Activated CD4-positive, alpha-beta T cell treated with anti-CD3 and anti-CD28 coated beads, Interleukin-2, amount 50 U/mL, for 48 hours (primary cell): ENCODE data around the gene KIF6.
"Not testable (repeated sequence)": the region's sequence is repeated elsewhere in the genome, so short reads cannot be mapped to it uniquely, and the experiment has no call there.

Source experiments
- DNase-seq, 2 experiments: peaks; one replicate each; pipeline ENCODE4 v3.0.0-alpha.2; 2020

The KIF6 gene

DNA sequence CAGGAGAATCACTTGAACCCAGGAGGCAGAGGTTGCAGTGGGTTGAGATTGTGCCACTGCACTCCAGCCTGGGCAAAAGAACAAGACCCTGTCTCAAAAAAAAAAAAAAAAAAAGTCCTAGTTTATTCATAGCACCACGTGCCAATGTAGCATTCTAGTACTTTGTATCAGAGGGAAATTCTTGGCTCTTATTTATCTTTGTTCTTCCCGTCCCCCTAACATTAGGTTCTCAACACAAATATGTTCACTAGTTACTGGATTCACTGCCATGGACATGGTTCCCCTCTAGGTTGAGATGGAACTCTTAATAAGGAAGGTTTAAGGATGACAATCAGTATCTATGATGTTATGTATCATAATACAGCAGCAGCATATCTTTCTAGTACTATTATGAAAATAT is 178.5 kb downstream of the KIF6 start:
- no peak for DNase-seq

DNA sequence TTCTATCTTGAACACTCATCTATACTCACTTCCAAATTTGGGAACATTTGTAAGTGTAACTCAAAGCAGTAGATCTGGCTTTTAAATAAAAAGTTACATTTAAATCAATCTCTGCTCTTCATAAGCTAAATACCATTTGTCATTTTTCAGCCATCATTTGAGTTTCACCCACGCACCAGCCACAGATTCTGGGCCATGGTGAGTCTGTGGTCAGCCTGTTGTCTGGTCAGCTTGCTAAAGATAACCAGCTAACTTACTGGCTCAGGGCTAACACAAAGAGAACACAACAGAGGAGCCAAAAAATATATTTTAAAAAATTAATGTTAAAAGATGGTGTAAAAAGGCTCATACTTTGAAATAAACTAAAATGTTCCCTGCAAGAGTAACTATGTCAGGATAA is 181.3 kb downstream of the KIF6 start:
- DNase-seq: no peak

DNA sequence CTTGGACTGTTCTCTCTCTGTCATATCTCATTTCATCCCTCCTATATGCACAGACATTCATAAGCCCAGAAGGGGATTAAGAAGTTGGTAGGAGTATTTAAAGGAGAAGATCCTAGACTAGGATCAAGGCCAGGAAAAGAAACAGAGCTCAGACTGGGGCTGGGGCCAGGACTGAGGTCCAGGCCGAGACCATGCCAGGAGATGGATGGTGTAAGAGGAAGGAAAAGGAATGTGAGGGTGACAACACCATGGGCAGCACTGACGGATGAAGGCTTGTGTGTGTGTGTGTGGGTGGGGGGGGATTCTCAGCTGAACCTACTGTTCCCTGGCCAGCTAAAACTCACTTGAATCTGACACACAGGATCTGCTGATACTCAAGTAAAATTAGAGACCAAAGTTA is 182.1 kb downstream of the KIF6 start:
- DNase-seq: no peak

DNA sequence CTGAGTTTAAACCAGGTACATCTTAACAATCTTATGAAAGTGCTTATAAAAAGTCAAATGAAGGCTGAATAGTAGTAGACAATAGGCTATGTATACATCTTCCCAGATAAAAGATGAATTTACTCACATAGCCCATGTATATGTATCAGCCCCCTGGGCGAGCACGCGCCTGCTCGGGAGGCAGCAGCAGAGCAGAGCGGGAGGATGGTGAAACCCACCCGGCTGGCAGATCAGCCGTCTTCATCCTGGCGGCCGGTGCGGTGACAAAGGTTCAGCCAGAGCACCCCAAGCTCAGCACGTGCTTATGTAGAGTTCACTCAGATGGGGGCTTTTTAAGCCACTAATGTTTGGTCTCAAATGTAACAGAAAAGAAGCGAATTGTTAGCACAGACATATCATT is 184.8 kb downstream of the KIF6 start:
- no peak for DNase-seq

DNA sequence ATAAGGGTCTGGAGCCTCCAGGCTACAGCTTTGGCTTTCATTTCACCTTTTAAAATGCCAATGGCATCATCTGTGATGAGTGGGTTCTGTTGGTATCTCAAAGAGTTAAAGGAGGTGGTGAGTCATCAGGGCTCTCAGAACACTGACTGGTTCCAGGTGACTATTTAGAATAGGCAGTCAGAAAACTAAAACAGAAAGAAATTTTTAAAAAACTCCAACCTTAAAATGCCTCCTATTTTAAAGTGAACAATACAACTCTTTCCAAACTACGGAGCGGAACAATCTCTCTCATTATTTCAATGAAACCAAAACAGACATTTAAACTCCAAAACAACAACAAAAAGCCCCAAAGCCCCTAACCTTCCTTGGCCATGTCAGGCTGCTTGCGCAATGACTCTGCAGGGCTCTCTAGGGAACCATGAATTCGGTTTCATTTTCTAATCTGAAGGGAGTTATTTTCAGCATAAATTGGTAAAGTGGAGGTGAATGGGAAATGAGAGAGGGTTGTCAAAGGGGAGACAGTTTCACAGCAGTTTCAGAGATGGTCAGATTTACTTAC is 194.9 kb downstream of the KIF6 start:
- no peak for DNase-seq

DNA sequence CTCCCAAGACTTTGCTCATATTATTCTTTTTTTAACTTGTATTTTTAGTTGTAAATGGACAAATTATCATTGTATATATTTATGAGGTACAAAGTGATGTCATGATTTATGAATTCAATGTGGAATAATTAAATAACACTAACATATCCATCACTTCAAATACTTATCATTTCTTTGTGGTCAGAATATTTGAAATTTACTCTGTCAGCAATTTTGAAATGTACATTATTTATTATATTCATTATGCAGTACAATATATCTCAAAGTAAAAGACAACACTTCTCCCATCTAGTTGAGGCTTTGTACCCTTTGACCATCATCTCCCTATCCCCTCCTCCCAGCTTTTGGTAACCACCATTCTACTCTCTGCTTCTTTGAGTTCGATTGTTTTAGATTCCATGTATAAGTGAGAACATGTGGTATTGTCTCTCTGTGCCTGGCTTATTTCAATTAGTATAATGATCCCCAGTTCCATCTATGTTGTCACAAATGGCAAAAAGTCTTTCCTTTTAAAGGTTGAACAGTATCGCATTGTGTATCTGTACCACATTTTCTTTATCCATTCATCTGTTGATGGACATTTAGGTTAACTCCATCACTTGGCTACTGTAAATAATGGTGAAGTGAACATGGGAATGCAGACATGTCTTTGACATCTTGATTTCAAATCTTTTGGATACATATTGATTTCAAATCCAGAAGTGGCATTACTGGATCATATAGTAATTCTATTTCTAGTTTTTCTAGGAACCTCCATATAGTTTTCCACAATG is 197.2 kb downstream of the KIF6 start:
- no peak for DNase-seq

DNA sequence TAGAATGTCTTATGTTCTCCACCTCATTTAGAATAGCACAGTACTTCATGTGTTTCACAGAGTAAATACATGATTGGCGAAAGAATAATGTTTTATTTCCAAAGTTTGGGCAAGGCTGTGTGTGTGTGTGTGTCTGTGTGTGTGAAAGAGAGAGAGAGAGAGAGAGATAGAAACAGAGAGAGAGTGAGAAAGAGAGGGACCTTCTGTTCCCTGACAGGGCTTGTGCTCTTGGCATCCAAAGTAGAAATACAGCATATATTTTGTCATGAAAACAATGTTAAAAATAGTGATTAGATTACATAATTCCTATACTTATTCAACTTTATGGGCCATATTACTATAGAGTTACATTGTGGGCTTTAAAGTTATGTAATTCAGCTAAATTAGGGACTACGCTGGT is 201.2 kb downstream of the KIF6 start:
- no peak for DNase-seq

DNA sequence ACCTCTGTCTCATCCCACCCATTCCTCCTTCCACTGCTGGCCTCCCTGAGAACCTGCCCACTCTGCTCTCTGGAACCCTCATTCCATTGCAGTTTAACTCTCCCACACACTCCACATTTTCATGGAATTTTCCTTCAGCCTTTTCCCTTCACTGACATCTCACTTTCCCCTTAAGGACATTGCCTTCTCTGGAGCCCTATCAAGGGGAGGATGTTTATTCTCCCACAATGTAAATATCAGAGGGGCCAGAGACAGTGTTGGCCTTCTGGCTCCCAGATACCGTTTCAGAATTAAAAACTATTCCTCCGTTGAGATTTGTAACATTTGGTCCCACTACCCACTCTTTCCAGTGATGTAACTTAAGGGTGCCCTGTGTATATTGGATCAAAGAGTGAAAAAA is 203.2 kb downstream of the KIF6 start:
- no peak for DNase-seq

DNA sequence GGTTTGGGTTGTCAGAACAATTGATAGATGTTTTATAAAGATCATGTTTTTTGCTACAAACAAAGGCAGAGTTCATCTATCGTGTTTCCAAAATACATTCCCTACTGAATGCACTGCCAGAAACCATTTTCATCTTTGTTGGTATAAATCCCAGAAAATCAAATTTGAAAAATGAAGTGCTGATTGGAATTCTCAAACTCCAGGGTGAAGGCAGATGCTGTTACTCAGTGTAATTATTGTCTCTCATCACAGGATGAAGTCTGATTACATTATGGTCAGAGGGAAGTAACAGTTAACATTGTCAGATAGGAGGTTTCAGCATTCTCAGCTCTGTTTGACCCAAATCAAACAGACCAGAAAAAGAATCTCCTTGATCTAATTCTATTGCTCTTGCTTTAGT is 204.3 kb downstream of the KIF6 start:
- no peak for DNase-seq

DNA sequence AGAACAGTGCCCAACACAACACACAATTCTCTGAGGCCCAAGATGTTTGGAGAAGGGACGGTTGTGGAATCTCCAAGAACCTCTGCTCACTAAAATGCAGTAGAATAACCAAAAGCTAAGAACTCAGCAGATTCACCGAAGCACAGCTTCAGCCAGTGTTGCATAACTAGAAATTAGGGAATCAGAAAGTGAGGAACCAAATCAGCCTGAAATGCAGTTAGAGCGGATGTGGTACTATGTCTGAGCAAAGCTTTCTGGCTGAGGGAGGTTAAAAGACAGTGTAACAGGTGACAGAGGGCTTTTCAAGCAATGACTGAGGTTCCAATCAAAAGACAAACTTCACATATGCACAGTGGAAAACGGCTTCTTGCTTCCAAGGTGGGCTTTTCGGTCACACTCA is 204.8 kb downstream of the KIF6 start:
- DNase-seq: no peak

DNA sequence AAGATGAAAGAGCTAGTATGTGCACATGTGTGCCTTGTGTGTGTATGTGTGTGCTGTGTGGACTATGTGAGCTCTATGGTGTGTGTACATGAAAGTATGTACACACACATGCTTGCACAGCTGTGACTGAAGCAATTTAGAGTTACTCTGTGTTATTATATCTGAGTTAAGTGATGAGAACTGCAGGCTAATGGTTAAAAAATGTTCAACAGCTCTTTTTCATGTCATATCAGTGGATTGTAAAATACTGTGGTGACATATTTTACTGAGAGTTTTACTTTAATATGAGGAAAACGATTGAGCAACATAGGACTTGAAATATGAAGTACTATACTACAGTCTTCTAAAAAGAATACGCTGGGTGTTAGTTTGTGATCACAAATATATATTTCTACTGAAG is 207.0 kb downstream of the KIF6 start:
- no peak for DNase-seq

DNA sequence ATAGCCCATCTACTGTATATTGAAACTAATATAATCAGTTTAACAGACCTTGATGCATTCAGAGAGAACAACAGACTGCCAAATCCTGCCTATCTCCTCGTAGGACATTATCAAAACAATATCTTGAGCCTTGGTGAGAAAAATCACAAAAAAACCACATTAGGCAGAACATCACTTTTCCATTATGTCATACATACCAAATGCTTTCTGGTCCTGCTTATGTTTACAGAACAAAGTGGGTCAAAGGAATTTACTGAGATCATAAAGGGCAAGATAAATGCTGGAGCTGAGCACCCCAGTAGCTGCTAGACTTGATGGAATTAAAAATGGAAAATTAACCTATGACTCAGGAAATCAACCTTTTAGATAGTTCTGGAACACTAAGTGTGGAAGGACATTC is 207.5 kb downstream of the KIF6 start:
- DNase-seq: no peak

DNA sequence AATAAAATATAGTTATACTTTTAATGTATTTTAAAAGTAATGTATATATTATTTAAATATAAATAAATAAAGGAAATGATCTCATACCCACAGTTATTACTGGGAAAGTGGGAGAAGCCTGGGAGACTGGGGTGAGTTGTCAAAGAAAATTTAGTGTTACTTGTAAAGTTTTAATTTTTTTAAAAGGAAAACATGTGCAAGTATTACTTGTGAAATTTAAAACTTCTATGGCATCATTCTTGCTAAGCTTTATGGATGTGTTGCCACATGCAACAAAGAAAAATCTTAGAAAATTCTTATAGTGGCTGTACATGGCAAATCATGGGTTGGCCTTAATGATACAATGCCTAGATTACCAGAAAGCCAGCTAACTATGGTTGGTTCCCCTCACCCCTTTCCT is 208.7 kb downstream of the KIF6 start:
- no peak for DNase-seq

DNA sequence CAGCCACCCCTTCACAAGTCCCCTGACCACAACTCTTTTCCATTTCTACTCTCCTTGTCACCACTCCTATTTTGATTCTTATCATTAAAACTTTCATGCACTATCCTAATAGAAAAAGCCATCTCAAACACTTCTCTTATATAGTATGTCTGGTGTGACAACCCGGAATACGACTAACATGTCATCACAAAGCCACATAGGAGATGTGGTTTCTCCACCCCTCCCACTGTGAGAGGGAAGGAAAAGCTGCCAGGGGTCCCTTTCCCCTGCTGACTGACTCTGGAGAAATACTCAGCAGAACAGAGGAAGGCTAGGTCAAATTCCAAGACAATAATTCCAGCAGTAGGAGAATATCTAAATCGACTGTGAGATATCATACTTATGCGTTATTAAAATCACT is 209.7 kb downstream of the KIF6 start:
- no peak for DNase-seq

DNA sequence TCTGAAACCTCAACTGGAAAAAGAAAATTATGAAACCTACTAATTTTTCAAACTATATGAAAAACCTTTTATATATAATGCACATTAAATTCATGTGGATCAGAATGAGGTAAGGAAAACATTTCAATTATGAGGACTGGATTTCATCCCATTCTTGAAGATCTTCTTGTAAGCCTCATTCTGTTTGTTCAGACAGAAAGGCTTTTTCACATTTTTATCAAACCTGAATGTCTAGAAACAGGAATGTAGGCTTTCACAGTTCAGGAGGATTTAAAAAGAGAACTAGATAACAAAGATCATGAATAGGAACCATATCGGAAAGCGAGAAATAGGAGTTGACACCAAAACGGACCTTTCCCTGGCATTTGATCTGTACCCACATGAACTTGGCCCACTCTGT is 210.2 kb downstream of the KIF6 start:
- DNase-seq: no peak

DNA sequence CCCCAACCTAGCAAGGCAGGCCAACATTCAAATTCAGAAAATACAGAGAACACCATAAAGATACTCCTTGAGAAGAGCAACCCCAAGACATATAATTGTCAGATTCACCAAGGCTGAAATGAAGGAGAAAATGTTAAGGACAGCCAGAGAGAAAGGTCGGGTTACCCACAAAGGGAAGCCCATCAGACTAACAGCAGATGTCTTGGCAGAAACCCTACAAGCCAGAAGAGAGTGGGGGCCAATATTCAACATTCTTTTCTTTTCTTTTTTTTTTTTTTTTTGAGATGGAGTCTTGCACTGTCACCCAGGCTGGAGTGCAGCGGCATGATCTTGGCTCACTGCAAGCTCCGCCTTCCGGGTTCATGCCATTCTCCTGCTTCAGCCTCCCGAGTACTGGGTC is 215.4 kb downstream of the KIF6 start:
- not testable (repeated sequence) for DNase-seq

DNA sequence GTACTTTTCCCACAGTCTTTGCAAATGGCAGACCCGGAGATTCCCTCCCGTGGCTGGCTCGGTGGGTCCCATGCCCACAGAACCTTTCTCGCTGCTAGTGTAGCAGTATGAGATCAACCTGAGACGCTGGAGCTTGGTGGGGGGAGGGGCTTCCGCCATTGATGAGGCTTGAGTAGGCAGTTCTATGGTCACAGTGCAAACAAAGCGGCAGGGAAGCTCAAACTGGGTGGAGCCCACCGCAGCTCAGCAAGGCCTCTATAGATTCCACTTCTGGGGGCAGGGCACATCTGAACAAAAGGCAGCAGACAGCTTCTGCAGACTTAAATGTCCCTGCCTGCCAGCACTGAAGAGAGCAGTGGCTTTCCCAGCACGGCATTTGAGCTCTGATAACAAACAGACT is 216.7 kb downstream of the KIF6 start:
- no peak for DNase-seq

DNA sequence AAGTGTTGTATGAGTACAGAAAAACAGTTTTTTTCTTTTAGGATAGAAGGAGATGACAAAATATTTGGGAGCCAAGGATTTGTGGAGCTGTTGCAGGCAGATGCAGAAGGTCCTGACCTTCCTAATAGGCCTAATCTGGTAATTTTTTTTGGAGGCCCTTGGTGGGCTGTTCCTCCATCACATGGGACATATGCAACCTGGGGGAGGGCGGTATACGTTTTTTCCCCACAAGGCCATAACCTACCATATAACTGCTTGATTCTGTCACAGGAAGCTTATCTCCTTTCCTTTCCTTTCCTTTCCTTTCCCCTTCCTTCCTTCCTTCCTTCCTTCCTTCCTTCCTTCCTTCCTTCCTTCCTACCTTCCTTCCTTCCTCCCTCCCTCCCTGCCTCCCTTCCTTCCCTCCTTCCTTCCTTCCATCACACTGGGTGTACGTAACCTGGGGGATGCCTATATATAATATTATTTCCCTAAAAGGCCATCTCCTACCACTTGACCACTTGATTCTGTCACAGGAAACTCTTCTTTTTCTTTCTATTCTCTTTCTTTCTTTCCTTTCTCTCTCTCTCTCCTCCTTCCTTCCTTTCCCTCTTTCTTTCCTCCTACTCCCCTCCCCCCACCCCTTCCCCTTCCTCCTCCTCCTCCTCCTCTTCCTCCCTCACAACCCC is 217.7 kb downstream of the KIF6 start:
- DNase-seq: no peak

DNA sequence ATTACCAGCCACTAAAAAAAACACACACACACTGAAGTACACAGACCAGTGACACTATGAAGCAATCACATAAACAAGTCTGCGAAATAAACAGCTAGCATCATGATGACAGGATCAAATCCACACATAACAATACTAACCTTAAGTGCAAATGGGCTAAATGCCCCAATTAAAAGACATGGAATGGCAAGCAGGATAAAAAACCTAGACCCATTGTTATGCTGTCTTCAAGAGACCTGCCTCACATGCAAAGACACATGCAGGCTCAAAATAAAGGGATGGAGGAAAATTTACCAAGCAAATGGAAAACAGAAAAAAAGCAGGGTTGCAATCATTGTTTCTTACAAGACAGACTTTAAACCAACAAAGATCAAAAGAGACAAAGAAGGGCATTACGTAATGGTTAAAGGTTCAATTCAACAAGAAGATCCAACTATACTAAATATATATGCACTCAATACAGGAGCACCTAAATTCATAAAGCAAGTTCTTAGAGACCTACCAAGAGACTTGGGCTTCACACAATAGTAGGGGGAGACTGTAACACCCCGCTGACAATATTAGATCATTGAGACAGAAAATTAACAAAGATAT is 222.7 kb downstream of the KIF6 start:
- DNase-seq: not testable (repeated sequence)

DNA sequence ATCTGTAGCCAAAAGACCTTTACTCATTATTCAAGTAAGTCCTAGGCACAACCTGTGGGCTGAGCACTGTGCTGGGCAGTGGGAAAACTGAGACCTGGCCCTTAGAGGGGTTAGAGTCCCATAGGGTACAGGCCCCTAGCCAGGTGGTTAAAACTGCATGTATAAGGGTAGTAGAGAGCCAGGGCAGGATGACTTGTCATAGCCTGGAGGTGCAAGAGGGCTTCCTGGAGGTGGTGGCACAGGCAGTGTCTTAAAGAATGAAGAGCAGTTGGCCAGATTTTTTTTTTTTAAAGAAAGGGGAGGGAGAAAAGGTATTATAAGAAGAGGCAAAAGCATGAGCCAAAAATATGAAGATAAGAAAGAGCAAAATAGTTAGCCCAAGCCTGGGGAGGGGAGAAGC is 226.2 kb downstream of the KIF6 start:
- no peak for DNase-seq

DNA sequence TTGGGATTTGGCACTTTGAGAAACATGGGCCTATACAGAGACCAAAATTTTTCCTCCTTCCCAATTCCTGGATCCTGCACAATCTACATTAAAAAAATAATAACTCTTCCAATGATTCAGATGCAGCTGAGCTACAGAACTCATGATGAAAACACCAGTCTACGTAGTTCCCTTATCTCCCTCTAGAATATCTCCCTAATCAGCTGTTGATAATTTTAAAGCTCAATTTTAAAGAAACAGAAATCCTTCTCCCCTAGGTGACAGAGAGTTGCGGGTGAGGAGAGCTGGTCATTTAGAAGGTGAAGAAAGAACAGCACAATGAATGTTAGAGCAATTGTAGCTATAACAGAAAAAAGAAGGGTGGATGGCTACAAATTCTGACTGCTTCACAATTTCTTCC is 227.1 kb downstream of the KIF6 start:
- no peak for DNase-seq

DNA sequence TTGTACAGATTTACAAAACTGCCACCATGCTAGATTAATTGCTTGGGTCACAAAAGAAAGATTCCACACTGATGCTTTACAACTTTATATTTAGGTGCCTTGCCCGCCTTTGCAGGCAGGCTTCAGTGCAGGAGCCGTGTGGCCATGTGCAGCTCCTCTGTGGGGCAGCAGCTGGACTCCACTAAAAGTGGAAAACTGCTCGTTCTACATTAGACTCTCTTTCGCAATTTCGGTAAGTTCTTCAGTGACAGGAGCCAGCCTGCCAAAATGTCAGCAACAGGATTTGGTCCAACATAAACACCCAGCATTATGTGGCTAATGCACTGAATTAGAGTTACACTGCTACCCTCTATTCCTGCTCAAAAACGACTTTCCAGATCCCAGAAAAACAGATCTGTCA is 228.3 kb downstream of the KIF6 start:
- DNase-seq: no peak

DNA sequence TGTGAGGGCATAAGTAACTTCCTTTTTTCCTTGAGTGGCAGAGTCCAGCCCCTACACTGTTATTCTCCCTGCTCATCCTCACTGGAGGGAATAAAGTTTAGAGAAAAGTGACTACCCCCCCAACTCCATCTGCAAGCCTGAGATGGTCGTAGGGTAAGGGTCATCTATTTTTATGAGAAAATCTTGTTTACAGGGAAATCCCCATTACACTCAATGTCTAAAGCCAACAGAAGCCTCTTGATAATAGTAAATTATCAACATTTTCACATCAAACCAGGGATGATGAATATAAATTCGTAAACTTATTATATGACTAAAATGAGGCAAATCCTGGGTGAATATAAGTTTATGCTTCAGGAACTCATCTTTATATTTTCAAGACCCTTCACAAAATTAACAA is 228.8 kb downstream of the KIF6 start:
- no peak for DNase-seq

DNA sequence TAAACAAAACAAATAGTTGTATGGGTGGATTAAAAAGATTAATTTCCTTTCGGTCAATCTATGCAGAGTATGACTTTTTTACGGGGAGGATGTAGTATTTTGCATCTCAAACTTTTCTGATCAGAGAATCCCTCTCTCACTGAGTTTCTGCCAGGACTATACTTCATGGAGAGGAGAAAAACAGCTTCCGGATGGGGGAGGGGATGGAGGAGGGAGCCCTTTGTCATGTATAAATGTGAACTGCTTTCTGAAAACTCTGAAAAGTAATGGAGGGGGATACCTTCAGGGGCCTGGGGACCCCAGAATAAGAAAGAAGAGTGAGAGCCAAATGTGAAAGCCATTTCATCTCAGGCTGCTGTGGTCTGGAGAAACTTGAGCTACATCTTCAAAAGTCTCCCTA is 229.6 kb downstream of the KIF6 start:
- DNase-seq: no peak
